Brain pericyte (primary cell): ENCODE measurements around the gene ZNF438.

Experiments
- DNase-seq: peaks from one replicate; pipeline ENCODE4 v3.0.0-alpha.2; 2012; ENCODE audit warnings: low read depth, low spot score

ZNF438 gene

DNA sequence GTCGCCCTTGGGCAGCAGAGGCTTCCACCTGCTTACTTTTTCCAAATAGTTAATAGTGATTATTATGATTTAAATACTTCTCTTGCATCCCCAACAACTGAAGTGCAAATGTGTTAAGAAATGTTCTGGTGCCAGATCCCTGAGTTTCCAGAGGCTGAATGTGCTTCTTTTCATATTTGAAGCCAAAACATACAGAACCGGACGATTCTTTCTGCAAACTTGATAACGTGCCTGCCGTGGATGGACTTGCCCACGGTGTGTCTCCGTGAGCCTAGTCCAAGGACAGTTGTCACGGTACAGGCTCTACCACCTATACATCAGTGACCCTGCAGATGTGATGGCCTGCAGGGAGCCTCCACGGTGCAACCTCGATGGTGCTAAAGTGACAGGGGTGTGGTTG, 203.5 kb downstream of the ZNF438 start:
- no peak for DNase-seq

DNA sequence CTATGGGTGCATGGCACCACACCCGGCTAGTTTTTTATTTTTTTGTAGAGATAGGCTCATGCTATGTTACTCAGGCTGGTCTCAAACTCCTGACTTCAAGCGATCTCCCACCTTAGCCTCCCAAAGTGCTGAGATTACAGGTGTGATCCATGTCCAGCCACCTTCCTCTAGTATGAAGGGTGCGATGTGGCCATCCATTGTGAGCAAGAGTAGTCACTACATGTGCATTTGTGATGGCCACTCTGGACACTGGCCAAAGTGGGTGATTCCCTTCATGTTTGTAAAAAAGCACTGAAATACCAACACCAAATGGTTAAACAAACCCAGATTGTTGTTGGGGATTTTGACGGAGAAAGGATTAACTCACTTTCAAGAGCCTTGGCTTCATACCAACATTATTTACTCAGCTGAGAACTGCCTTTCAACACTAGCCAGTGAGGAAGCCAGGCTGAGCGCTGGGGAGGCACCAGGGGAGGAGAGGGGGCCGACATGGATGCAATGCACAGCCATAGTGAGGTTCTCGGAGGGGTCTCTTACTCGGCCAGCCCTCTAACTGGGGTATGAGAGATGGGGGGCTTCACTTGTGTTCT, 204.0 kb downstream of the ZNF438 start:
- DNase-seq = peak; percentile 32

- DNase-seq = no peak
These were observed 205.0 kb downstream of the ZNF438 start for GRCh38 chr10:30826679-30827078.

DNA sequence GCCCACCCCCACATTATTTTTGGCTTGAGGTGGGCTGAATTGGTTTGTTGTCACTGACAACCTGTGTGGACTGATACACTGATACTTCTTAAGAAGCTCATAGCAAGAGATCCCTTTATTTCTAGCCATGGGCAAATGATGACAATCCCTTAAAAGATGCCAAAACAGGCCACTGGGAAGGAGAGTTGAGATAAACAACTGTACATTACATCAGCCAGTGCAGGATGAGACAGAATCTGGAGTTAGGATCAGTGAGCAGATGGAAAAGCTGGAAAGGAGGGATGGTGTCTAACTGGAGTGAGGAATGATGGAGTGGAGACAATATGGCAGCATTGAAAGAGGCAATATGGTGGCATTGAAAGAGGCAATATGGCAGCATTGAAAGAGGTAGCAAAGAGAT, 206.2 kb downstream of the ZNF438 start:
- DNase-seq = no peak

GRCh38 chr10:30825022-30825421, 206.6 kb downstream of the ZNF438 start:
- no peak for DNase-seq

GRCh38 chr10:30823651-30824050, 208.0 kb downstream of the ZNF438 start:
- DNase-seq = no peak

GRCh38 chr10:30822693-30823465, 208.8 kb downstream of the ZNF438 start:
- no peak for DNase-seq

GRCh38 chr10:30821994-30822692, 209.5 kb downstream of the ZNF438 start:
- no peak for DNase-seq

- no peak for DNase-seq
These were observed 210.2 kb downstream of the ZNF438 start for GRCh38 chr10:30821261-30821993.

DNA sequence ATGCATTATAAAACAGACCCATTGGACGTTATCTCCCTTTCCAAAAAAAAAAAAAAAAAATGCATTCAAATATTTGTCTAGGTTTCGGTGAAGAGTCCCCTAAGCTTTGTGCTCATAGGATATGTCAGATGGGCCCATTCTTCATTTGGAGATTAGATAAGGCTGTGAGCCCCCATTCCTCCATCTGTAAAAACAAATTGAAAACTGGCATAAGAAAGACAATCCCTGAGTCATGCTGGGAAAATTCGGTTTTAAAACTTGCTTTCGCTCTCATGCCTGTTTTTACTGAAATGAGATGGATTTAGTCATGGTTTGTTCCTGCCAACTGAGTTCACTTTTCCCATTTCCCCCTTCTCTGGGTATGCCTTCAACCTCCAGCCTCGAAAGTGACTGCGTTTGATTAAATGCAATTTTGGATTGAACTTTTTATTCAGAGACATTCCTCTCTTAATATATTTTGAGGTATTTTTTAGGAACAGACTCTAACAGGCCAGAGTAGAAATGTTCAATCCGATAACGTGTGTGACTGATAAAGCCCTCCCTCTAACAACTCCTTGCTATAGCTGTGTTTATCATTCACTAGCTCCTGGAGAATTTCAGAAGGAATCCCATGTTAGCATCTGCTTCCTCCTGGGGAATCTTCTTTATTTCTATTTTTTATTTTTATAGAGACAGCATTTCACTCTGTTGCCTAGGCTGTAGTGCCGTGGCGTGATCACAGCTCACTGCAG, 211.2 kb downstream of the ZNF438 start:
- no peak for DNase-seq

DNA sequence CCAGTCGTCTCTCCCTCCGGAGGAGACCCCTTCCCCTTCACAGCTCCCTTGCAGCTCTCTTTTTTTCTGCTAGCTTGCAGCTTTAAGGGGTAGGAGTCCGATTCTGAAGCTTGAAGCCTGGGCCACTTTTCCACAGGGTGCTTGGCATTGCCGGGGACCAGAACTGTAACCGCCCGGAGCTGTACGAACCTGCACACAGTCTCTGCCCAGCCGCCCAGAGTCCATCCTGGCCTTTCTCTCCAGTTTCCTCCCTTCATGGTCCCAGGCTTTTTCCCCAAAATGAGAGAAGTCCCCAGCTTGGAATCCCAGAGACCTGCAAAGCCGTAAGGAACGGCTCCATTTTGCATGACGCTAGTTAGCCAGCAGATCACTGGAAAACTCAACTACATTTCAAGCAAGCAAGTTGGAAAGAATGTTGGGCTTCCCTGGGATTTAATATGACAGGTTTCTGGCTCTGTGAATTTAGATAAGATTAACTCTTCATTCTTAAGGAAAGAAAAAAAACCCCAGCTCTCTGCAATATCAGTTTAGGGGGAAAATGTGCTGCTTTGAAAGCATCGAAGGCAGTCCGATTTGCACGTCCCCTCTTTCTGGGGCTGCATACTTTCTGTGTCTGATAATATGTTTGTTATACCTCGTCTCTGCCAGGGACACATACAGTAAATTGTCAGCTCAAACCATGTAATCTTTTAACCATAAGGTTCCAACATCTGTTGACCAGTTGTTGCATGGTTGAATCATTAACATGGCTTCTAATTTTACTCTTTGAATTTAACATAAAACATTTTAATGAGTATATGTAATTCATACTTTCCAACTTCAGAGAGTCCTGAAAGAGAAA, 212.1 kb downstream of the ZNF438 start:
- no peak for DNase-seq

DNA sequence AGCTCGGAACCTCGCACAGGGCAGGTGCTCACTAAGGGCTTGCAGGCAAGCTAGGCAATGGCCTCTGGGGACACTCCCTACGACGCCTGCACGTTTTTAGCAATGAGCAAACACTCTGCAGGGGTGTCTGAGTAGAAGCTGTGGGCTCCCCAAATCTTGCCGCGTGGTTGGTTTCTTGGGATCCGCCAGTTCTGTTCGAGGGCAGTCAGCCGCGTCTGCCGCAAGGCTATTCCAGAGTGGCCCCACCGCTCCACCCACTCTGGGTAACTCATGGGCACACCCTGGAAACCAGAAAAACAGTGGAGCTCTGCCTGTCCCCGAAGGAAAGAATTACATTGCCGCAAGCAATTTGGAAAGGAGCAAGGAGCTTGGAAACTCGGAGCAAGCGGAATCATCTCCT, 212.8 kb downstream of the ZNF438 start:
- no peak for DNase-seq

- DNase-seq = no peak
These were observed 213.5 kb downstream of the ZNF438 start for GRCh38 chr10:30818010-30818660.

GRCh38 chr10:30817541-30817940, 214.1 kb downstream of the ZNF438 start:
- DNase-seq = no peak

DNA sequence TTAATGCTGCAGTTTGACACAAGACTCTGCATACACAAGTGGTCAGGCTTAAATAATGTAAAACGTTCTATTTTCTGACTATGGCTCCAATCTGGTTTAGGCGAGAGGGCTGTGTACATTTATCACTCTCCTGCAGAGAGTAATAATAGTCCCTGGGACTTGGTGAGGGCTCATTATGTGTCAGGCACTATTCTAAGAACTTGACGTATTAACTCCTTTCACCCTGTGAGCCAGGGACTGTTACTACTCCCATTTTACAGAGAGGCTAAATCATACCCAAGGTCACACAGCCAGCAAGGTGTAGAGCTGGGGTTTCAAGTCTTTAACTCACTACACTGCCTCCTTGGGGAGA, 214.9 kb downstream of the ZNF438 start:
- no peak for DNase-seq

DNA sequence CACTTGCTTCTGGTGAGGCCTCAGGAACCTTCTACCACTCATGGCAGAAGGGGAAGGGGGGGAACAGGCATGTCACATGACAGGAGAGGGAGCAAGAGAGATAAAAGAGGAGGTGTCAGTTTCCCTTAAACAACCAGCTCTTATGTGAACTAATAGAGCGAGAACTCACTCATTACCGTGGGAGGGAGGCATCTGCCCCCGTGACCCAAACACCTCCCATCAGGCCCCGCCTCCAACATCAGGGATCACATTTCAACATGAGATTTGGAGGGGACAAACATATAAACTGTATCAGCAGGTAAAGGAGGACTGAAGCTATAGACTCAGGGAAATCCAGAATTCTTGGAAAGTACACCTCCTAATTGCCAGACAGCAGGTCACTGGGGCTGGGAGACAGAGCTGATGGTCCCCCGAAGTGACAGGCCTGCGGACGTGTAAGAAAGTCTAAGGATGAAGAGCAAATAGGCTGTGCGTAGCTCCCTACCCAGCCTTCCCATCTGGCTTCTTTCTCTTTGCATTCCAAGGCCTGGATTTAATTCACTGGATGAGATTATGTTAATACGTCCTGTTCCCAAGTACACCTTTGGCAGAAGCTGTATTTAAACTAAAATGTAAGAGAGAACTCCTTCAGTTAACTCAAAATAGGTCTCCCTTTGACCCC, 215.4 kb downstream of the ZNF438 start:
- DNase-seq = no peak

- DNase-seq = no peak
These were observed 217.7 kb downstream of the ZNF438 start for GRCh38 chr10:30813872-30814481.

GRCh38 chr10:30812018-30812851, 219.4 kb downstream of the ZNF438 start:
- DNase-seq = peak; percentile 81
